K562 (cell line): ENCODE data around the gene ZNF500. TPM values are rescaled to one million over a fixed set of nuclear protein-coding genes. Genes with fewer than 3 reads are reported as not detected.

Source experiments
- ATAC-seq: fragments of 200-7000 bp; cut with Tn5 transposase; 3 replicates; pipeline ENCODE4 v1.9.1; 2020; ENCODE audit warnings: moderate library complexity
- BruUV-seq: library from RNA; stranded (reverse); fragments of 400-500 nt; replicated peaks from 2 replicates; lab custom pipeline; 2021; lab: Mats Ljungman, UMichigan
- CTCF ChIA-PET: fragments of 300-600 bp; formaldehyde crosslinking; extraction: SDS; loops from one replicate; lab custom pipeline; 2021; ENCODE audit warnings: low intra/inter-chr PET ratio; lab: Yijun Ruan, JAX
- POLR2A ChIA-PET: fragments of 300-600, 350-650 bp; sonication (Branson Sonifier 250); formaldehyde crosslinking; extraction: SDS; loops from one replicate; lab custom pipeline; 2021; ENCODE audit warnings: antibody characterized with exemption, inconsistent platforms; lab: Yijun Ruan, JAX
- DNase-seq, 4 experiments: peaks; one replicate each; pipeline versions ENCODE4 v3.0.0 to v3.0.0-alpha.2; 2011 to 2018; ENCODE audit warnings: low spot score in 3 of 4, mixed read lengths in 3 of 4; ENCODE audit errors: extremely low read depth in 1 of 4
- FAIRE-seq: peaks from 2 replicates; lab custom pipeline; 2011; peaks lifted over from hg19 to GRCh38; lab: Jason Lieb, UNC
- H2AFZ ChIP-seq: 2 replicates; pipeline ENCODE4 v1.6.0; 2011; ENCODE audit warnings: low read depth, low read length, control low read depth, inconsistent platforms
- H3K27ac ChIP-seq: fragments of 200-600 bp; 3 replicates; pipeline ENCODE4 v1.8.0; 2011; ENCODE audit warnings: low read depth, mild to moderate bottlenecking, control low read depth, inconsistent platforms, low read length, moderate library complexity, mixed read lengths; ENCODE audit errors: extremely low read depth
- H3K27me3 ChIP-seq, 2 experiments: fragments of 300-600 bp in 1 of 2; 2 replicates in 1 of 2; 3 replicates in 1 of 2; pipeline versions ENCODE4 v1.6.0 to v1.8.0; 2011; ENCODE audit warnings: inconsistent platforms in 2 of 2, low read length in 2 of 2, mild to moderate bottlenecking in 1 of 2, mixed read lengths in 1 of 2, moderate library complexity in 1 of 2; ENCODE audit not compliant: control insufficient read depth in 2 of 2, insufficient read depth in 2 of 2
- H3K36me3 ChIP-seq: fragments of 300-600 bp; 3 replicates; pipeline ENCODE4 v1.8.0; 2011; ENCODE audit warnings: mild to moderate bottlenecking, low read length, inconsistent platforms; ENCODE audit not compliant: control insufficient read depth, insufficient read depth
- H3K4me1 ChIP-seq, 2 experiments: fragments of 200-600 bp in 1 of 2; replicated peaks in 1 of 2; 2 replicates in 1 of 2; 3 replicates in 1 of 2; pipeline versions ENCODE4 v1.5.1 to v1.8.0; 2011; ENCODE audit warnings: inconsistent platforms in 2 of 2, low read length in 2 of 2, mild to moderate bottlenecking in 1 of 2, mixed read lengths in 1 of 2, moderate library complexity in 1 of 2; ENCODE audit not compliant: control insufficient read depth in 2 of 2, insufficient read depth in 2 of 2
- H3K4me2 ChIP-seq: 2 replicates; pipeline ENCODE4 v1.6.1; 2011; ENCODE audit warnings: low read length, control low read depth, inconsistent platforms, mixed read lengths; ENCODE audit not compliant: insufficient read depth
- H3K4me3 ChIP-seq: fragments of 200-600 bp; sonication (generic), shearing (Covaris generic); 2 replicates; pipeline ENCODE4 v1.5.1; 2016; ENCODE audit warnings: control low read depth, inconsistent platforms
- H3K79me2 ChIP-seq: fragments of 200-600 bp; 3 replicates; pipeline ENCODE4 v1.8.0; 2011; ENCODE audit warnings: low read length, inconsistent platforms; ENCODE audit not compliant: control insufficient read depth, insufficient read depth
- H3K9ac ChIP-seq, 2 experiments: 2 replicates each; pipeline versions ENCODE4 v1.6.0 to v1.6.1; 2011; ENCODE audit warnings: low read depth in 2 of 2, low read length in 2 of 2, control low read depth in 1 of 2, inconsistent platforms in 1 of 2, mild to moderate bottlenecking in 1 of 2, mixed read lengths in 1 of 2; ENCODE audit not compliant: insufficient read depth in 1 of 2
- H3K9me1 ChIP-seq: one replicate; pipeline ENCODE4 v1.6.0; 2011; ENCODE audit warnings: inconsistent platforms, mild to moderate bottlenecking, low read length, moderate library complexity; ENCODE audit not compliant: control insufficient read depth, insufficient read depth
- H3K9me3 ChIP-seq: replicated peaks from 2 replicates; pipeline ENCODE4 v1.5.1; 2011; ENCODE audit warnings: low read depth, low read length, inconsistent platforms; ENCODE audit not compliant: control insufficient read depth, insufficient read depth
- H4K20me1 ChIP-seq: replicated peaks from 2 replicates; pipeline ENCODE4 v1.6.1; 2011; ENCODE audit warnings: low read length, inconsistent platforms, mixed read lengths; ENCODE audit not compliant: control insufficient read depth, insufficient read depth
- CHD1 ChIP-seq: fragments of 200-600 bp; sonication (generic); IDR thresholded peaks from one replicate; pipeline ENCODE4 v1.6.1; 2012; ENCODE audit warnings: mild to moderate bottlenecking, moderate library complexity, low read length, inconsistent platforms
- CHD4 ChIP-seq: fragments of 200-600 bp; sonication (generic); IDR thresholded peaks from 3 replicates; pipeline ENCODE4 v1.6.1; 2012; ENCODE audit warnings: low read depth, mild to moderate bottlenecking, mixed read lengths, low read length, inconsistent platforms; ENCODE audit not compliant: insufficient read depth, insufficient replicate concordance, poor library complexity, severe bottlenecking
- DNMT1 ChIP-seq: fragments of 450-650 bp; IDR thresholded peaks from 2 replicates; pipeline ENCODE4 v1.6.1; 2016; ENCODE audit warnings: antibody characterized with exemption, mild to moderate bottlenecking
- ELF1 ChIP-seq: fragments of 200-800 bp; sonication (Bioruptor generic); IDR thresholded peaks from 2 replicates; pipeline ENCODE4 v1.6.1; 2016; ENCODE audit warnings: missing genetic modification characterization, missing compliant biosample characterization
- HMG20A ChIP-seq: fragments of 450-650 bp; formaldehyde crosslinking; conservative IDR thresholded peaks from 2 replicates; pipeline ENCODE4 v1.4.0; 2020; ENCODE audit warnings: mild to moderate bottlenecking, mixed read lengths
- KDM5B ChIP-seq: fragments of 200-600 bp; sonication (generic); IDR thresholded peaks from 2 replicates; pipeline ENCODE4 v1.6.1; 2012; ENCODE audit warnings: low read depth, mild to moderate bottlenecking, moderate library complexity, low read length, control low read depth, inconsistent platforms; ENCODE audit not compliant: insufficient replicate concordance
- RFX1 ChIP-seq: fragments of 450-650 bp; IDR thresholded peaks from 2 replicates; pipeline ENCODE4 v1.6.1; 2016; ENCODE audit warnings: mild to moderate bottlenecking, moderate library complexity
- SRF ChIP-seq, 2 experiments: fragments of 250-450, 450-650 bp in 1 of 2; sonication (Bioruptor Pico) in 1 of 2; sonication (generic) in 1 of 2; formaldehyde crosslinking; IDR thresholded peaks; 2 replicates each; pipeline versions ENCODE4 v1.5.0 to v1.5.1; 2020 to 2022; ENCODE audit warnings: mild to moderate bottlenecking in 1 of 2, missing genetic modification reagents in 1 of 2
- ZSCAN32 ChIP-seq: fragments of 450-650 bp; formaldehyde crosslinking; IDR thresholded peaks from 2 replicates; pipeline ENCODE4 v1.4.0; 2020; ENCODE audit warnings: mild to moderate bottlenecking, moderate library complexity
- WGBS: fragments of 100-300 bp; shearing (Covaris generic); methylation state at CpG from one replicate; pipeline ENCODE4 v1.1.6; 2016; ENCODE audit warnings: low coverage, mixed read lengths; ENCODE audit not compliant: insufficient coverage; ENCODE audit errors: missing lambda C conversion rate; 5-methylcytosine and 5-hydroxymethylcytosine counted together
- in situ Hi-C: fragments of 300-500 bp; cut with MboI; formaldehyde crosslinking; loops from 4 replicates; pipeline ENCODE4 v1.15.0; 2018; ENCODE audit warnings: inconsistent platforms, mixed read lengths
- intact Hi-C: fragments of 100-400 bp; cut with micrococcal nuclease; formaldehyde crosslinking; loops from 2 replicates; pipeline ENCODE4 v1.14.2; 2022
- polyA plus RNA-seq, 8 experiments: library from polyadenylated mRNA; depleted of rRNA in 4 of 8; stranded (reverse) in 5 of 8; unstranded in 3 of 8; fragments of >200 nt; fragmentation: Nextera tagmentation in 2 of 8; fragmentation: Illumina TruSeq in 1 of 8; extraction: Ambion mirVana in 2 of 8; extraction: Trizol in 1 of 8; gene quantifications; 2 replicates each; pipeline versions ENCODE4 v1.2.1 to v1.2.3, GENCODE V29; 2011 to 2014; ENCODE audit warnings: inconsistent platforms in 1 of 8, missing spikeins in 1 of 8
- total RNA-seq, 7 experiments: library from RNA; depleted of rRNA in 6 of 7; stranded (reverse); fragments of >200 nt in 6 of 7; fragmentation: Illumina TruSeq in 2 of 7; extraction: Trizol in 2 of 7; gene quantifications; 2 replicates each; pipeline versions ENCODE4 v1.2.1 to v1.2.3, GENCODE V29; 2011 to 2021; ENCODE audit warnings: low replicate concordance in 1 of 7
- TF ChIP-seq, protein P1 (sequence below): fragments of 450-650 bp; IDR thresholded peaks from 2 replicates; pipeline ENCODE4 v1.6.1; 2016; ENCODE audit warnings: missing biosample characterization, missing genetic modification characterization

Gene ZNF500
- total and polyA plus RNA-seq, 9 of the 15 experiments (the other 6 are each of a cell fraction or from before 2014, with no cell fraction given): 0.80 to 20.8 (median 5.3) TPM

DNA sequence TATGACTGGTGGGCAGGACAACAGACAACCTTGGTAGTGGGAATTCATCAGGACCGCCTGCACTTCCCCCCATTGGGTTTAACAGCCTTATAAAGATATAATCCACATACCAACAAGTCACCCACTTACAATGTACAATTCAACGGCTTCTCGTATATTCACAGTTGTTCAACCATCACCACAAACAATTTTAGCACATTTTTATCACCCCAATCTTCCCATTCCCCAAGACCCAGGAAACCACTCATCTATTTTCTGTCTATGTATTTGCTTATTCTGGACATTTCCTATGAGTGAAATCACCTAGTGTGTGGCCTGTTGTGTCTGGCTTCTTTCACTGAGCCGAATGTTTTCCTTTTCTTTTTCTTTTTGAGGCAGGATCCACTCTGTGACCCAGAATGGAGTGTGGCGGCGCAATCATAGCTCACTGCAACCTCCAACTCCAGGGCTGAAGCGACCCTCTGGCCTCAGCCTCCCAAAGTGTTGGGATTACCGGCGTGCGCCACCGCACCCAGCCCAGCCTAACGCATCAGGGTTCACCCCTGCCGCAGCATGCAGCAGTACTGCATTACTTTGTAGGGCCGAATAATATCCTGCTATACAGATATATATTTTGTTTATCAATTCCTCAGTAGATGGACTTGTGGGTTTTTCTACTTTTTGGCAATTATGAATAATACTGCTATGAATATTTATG lies 43.7 kb downstream of the ZNF500 start:
- Histone ChIP-seq H3K9me3 (no peaks in the 10 kb centered on the region), H3K36me3 (peaks cover 56% of the 10 kb centered on the region), H3K9ac (no peak overlapping the region), H3K4me2 (no peak overlapping the region), H3K27me3 (no peaks in the 10 kb centered on the region), H3K9me1 (no peaks in the 10 kb centered on the region), H3K4me3 (no peak overlapping the region), H4K20me1 (peaks cover 6% of the 10 kb centered on the region), H3K4me1 (peaks cover 0 to 4% of the 10 kb centered on the region in 2 experiments; a peak in 2 of 5 replicates), H2AFZ (no peak overlapping the region), H3K27ac (no peak overlapping the region), H3K79me2 (no peaks in the 10 kb centered on the region)
- POLR2A ChIA-PET: no interaction called here
- in situ Hi-C loops: no loop called here
- no TSS peak for BruUV-seq
- intact Hi-C loops: no loop called here
- 94% methylated on average over 14 of the region's 14 CpGs for WGBS
- CTCF ChIA-PET: interaction anchor here (0.6 kb wide), 1 partner anchor 689 kb away, joined by 3 read pairs; no protein-coding TSS in a partner anchor
- DNase-seq (no peak), FAIRE-seq (no peak), ATAC-seq (no peak)
- TF ChIP-seq CHD1: no peak
- TF ChIP-seq HMG20A (CRISPR knock-in tag): no peak

DNA sequence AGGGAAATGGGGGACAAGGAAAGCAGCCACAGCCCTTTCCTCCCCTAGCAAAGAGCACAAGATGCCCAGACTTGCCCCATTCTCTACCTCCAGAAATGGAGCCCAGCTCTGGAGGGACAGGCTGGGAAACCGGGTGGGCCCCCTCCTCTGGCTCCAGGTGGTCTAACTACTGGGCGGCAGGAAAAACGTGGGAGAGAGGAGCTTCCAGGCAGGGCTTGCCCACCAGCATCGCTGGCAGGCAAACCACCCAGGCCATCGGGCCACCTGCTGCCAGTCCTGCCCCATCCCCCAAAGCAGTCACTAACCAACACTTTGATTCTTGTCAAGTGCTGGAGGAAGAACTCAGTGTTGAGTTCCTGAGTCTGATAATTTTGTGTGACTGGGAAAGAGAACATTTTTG lies 48.5 kb downstream of the ZNF500 start:
- H3K9me3 ChIP-seq: no peaks in the 10 kb centered on the region
- TF ChIP-seq ELF1 (tag): no peak
- no peak for TF ChIP-seq KDM5B
- TF ChIP-seq CHD4: no peak
- TF ChIP-seq SRF (CRISPR knock-in tag; IDR thresholded peaks at IDR 0.05): no peak
- no peak for TF ChIP-seq RFX1
- no peak for TF ChIP-seq DNMT1
- TF ChIP-seq, protein P1, sequence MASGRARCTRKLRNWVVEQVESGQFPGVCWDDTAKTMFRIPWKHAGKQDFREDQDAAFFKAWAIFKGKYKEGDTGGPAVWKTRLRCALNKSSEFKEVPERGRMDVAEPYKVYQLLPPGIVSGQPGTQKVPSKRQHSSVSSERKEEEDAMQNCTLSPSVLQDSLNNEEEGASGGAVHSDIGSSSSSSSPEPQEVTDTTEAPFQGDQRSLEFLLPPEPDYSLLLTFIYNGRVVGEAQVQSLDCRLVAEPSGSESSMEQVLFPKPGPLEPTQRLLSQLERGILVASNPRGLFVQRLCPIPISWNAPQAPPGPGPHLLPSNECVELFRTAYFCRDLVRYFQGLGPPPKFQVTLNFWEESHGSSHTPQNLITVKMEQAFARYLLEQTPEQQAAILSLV: no peak
- no peak for TF ChIP-seq ZSCAN32
- ATAC-seq: no peak
- DNase-seq: no peak
- intact Hi-C loops (loop anchor here (5.0 kb wide), 1 partner anchor 84 kb away; the partner anchor contains the start of gene ROGDI), in situ Hi-C loops (loop anchor here (5.0 kb wide), 1 partner anchor 239 kb away; the partner anchor contains the start of gene SEC14L5)
- H4K20me1 ChIP-seq: no peaks in the 10 kb centered on the region
- ChIA-PET CTCF (interaction anchor here (0.6 to 1.6 kb wide), 2 partner anchors 136 to 238 kb away, joined by 4 to 5 read pairs; no protein-coding TSS in a partner anchor), POLR2A (interaction anchor here (0.6 kb wide), 1 partner anchor 279 kb away, joined by 3 read pairs; no protein-coding TSS in a partner anchor)
- H3K79me2 ChIP-seq: no peaks in the 10 kb centered on the region
- no peak overlapping the region for H3K4me3 ChIP-seq
- BruUV-seq: no TSS peak
- no peak for FAIRE-seq
- H3K9me1 ChIP-seq: no peaks in the 10 kb centered on the region
- no peak overlapping the region for H3K9ac ChIP-seq
- H3K4me2 ChIP-seq: no peak overlapping the region
- H3K27me3 ChIP-seq: no peaks in the 10 kb centered on the region
- no peak overlapping the region for H3K27ac ChIP-seq
- 75% methylated on average over 5 of the region's 5 CpGs for WGBS
- peaks cover 57% of the 10 kb centered on the region for H3K36me3 ChIP-seq
- no peaks in the 10 kb centered on the region for H3K4me1 ChIP-seq
- H2AFZ ChIP-seq: no peak overlapping the region
